SK-N-SH treated with all-trans-retinoic acid at 6 μM for 48 hours (cell line): ENCODE data around the gene ITPRID2.

Source experiments
- ATAC-seq: fragments of 200-7000 bp; cut with Tn5 transposase; 3 replicates; pipeline ENCODE4 v1.9.1; 2020; ENCODE audit warnings: mild to moderate bottlenecking, moderate library complexity
- ARNTL ChIP-seq: fragments of 450-650 bp; formaldehyde crosslinking; IDR thresholded peaks from 2 replicates; pipeline ENCODE4 v1.5.0; 2020; ENCODE audit warnings: low read depth, mild to moderate bottlenecking, moderate library complexity, borderline replicate concordance
- BACH2 ChIP-seq: fragments of 250-450 bp; sonication (Bioruptor Pico); IDR thresholded peaks from 2 replicates; pipeline ENCODE4 v1.9.0; 2021; ENCODE audit warnings: mild to moderate bottlenecking, borderline replicate concordance
- CSDC2 ChIP-seq: fragments of 250-450 bp; sonication (Bioruptor Pico); IDR thresholded peaks from 2 replicates; pipeline ENCODE4 v1.5.0; 2020; ENCODE audit warnings: mild to moderate bottlenecking, moderate library complexity
- ESRRG ChIP-seq: fragments of 250-450 bp; sonication (Bioruptor Pico); IDR thresholded peaks from 2 replicates; pipeline ENCODE4 v1.6.1; 2021; ENCODE audit warnings: mild to moderate bottlenecking
- GLIS3 ChIP-seq: fragments of 250-450 bp; sonication (Bioruptor Pico); IDR thresholded peaks from 2 replicates; pipeline ENCODE4 v1.5.0; 2020; ENCODE audit warnings: mild to moderate bottlenecking, moderate library complexity
- OSR1 ChIP-seq: fragments of 250-450 bp; sonication (Bioruptor Pico); IDR thresholded peaks from 2 replicates; pipeline ENCODE4 v1.8.0; 2022; ENCODE audit warnings: moderate library complexity, mild to moderate bottlenecking, inconsistent platforms
- PPARA ChIP-seq: fragments of 250-450 bp; sonication (Bioruptor Pico); IDR thresholded peaks from 2 replicates; pipeline ENCODE4 v1.5.0; 2020; ENCODE audit warnings: mild to moderate bottlenecking, borderline replicate concordance
- RARB ChIP-seq: fragments of 250-450 bp; sonication (Bioruptor Pico); IDR thresholded peaks from 2 replicates; pipeline ENCODE4 v1.8.0; 2021; ENCODE audit warnings: mild to moderate bottlenecking, moderate library complexity
- SNAI2 ChIP-seq: fragments of 250-450 bp; sonication (Bioruptor Pico); IDR thresholded peaks from 2 replicates; pipeline ENCODE4 v1.5.0; 2020; ENCODE audit warnings: mild to moderate bottlenecking, moderate library complexity
- TCF4 ChIP-seq: fragments of 250-450 bp; sonication (Bioruptor Pico); IDR thresholded peaks from 2 replicates; pipeline ENCODE4 v1.8.0; 2021; ENCODE audit warnings: mild to moderate bottlenecking, moderate library complexity, borderline replicate concordance
- TOX ChIP-seq: fragments of 250-450 bp; sonication (Bioruptor Pico); IDR thresholded peaks from 2 replicates; pipeline ENCODE4 v1.8.0; 2021; ENCODE audit warnings: mild to moderate bottlenecking, moderate library complexity, borderline replicate concordance
- ZC3H10 ChIP-seq: fragments of 250-450 bp; sonication (Bioruptor Pico); IDR thresholded peaks from 2 replicates; pipeline ENCODE4 v1.5.1; 2021; ENCODE audit warnings: mild to moderate bottlenecking, moderate library complexity
- ZFP3 ChIP-seq: fragments of 250-450 bp; sonication (Bioruptor Pico); IDR thresholded peaks from 2 replicates; pipeline ENCODE4 v1.5.0; 2020; ENCODE audit warnings: mild to moderate bottlenecking, moderate library complexity
- ZFP30 ChIP-seq: fragments of 450-650 bp; formaldehyde crosslinking; IDR thresholded peaks from 2 replicates; pipeline ENCODE4 v1.5.0; 2022; ENCODE audit warnings: mild to moderate bottlenecking, moderate library complexity
- ZNF565 ChIP-seq: fragments of 450-650 bp; formaldehyde crosslinking; conservative IDR thresholded peaks from 2 replicates; pipeline ENCODE4 v1.5.0; 2020; ENCODE audit warnings: low read depth, mild to moderate bottlenecking, moderate library complexity
- ZNF70 ChIP-seq: fragments of 450-650 bp; formaldehyde crosslinking; IDR thresholded peaks from 2 replicates; pipeline ENCODE4 v1.5.0; 2020; ENCODE audit warnings: mild to moderate bottlenecking, moderate library complexity
- ZNF8 ChIP-seq: fragments of 450-650 bp; formaldehyde crosslinking; IDR thresholded peaks from 2 replicates; pipeline ENCODE4 v1.5.0; 2020; ENCODE audit warnings: mild to moderate bottlenecking, moderate library complexity
- TF ChIP-seq, protein P1 (sequence below): fragments of 250-450 bp; sonication (Bioruptor Pico); IDR thresholded peaks from 2 replicates; pipeline ENCODE4 v1.5.1; 2021; ENCODE audit warnings: mild to moderate bottlenecking, moderate library complexity
- TF ChIP-seq, protein P2 (sequence below): fragments of 250-450 bp; sonication (Bioruptor Pico); IDR thresholded peaks from 2 replicates; pipeline ENCODE4 v1.5.0; 2020; ENCODE audit warnings: mild to moderate bottlenecking, moderate library complexity
- TF ChIP-seq, protein P3 (sequence below): fragments of 250-450 bp; sonication (Bioruptor Pico); IDR thresholded peaks from 2 replicates; pipeline ENCODE4 v1.5.1; 2020; ENCODE audit warnings: low read depth, mild to moderate bottlenecking, moderate library complexity
- TF ChIP-seq, protein P4 (sequence below): fragments of 250-450 bp; sonication (Bioruptor Pico); IDR thresholded peaks from 2 replicates; pipeline ENCODE4 v1.8.0; 2020; ENCODE audit warnings: mild to moderate bottlenecking, moderate library complexity, borderline replicate concordance

ITPRID2 gene

DNA sequence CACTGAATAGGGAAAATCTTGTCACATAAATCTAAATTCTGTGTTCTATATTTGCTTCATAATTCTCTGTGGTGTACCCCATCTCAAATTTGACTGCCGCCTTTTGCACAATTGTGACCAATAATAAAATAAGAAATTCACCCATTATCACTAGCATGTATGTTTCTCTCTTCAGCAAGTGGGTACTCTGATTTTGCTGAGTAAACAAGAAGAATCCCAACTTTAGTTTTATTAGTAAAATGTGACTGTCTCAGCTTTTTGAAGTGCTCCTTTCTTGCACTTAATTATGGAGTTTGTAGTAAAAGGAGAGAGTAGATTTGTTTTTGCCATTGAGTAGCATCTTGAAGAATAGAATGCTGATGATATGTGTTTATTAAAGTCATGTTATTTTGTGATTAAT is 16.1 kb downstream of the ITPRID2 start (continued):
- TF ChIP-seq RARB (CRISPR knock-in tag): no peak
- no peak for TF ChIP-seq PPARA (CRISPR knock-in tag)
- TF ChIP-seq ZNF565 (CRISPR knock-in tag): no peak
- TF ChIP-seq ZNF8: no peak
- no peak for TF ChIP-seq ARNTL (CRISPR knock-in tag)
- no peak for TF ChIP-seq GLIS3 (CRISPR knock-in tag)
- TF ChIP-seq ZFP3 (CRISPR knock-in tag): no peak
- no peak for TF ChIP-seq TOX (CRISPR knock-in tag)
- TF ChIP-seq, protein P1, sequence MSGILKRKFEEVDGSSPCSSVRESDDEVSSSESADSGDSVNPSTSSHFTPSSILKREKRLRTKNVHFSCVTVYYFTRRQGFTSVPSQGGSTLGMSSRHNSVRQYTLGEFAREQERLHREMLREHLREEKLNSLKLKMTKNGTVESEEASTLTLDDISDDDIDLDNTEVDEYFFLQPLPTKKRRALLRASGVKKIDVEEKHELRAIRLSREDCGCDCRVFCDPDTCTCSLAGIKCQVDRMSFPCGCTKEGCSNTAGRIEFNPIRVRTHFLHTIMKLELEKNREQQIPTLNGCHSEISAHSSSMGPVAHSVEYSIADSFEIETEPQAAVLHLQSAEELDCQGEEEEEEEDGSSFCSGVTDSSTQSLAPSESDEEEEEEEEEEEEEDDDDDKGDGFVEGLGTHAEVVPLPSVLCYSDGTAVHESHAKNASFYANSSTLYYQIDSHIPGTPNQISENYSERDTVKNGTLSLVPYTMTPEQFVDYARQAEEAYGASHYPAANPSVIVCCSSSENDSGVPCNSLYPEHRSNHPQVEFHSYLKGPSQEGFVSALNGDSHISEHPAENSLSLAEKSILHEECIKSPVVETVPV (CRISPR knock-in tag): no peak
- TF ChIP-seq CSDC2 (CRISPR knock-in tag): no peak

DNA sequence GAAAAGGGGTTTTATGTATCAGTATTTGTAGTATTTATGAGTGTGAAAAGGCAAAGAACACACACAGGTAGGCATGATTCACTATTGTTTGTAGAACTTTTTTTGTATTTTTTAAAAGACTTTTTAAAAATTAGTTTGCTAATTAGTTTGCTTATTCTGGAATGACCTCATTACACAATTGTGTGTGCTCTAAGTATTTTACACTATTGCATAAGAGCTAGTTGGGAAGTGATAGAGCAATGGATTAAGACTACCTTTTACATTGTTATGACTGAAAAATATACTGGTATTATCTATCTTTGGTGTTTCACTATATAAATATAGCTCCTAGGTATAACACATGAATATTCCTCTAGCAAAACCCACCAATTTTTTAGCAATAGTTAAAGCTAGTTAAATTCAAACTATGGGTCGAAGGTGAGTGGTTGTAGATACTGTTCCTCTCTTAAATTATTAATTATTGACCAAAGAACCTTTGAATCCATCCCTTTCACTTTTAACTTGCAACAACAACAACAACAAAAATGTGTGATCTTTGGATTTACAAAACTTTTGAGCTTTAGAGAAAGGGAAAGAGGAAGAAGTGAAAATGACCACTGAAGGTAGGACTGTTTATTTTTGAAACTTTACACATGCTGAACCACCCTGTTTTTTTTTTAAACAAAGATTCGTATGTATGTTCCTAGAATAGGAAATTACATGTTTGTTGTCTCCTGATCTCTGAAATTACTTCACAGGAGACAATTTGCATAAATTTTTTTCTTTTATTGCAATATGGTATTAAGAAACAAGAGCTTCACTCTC is 18.7 kb downstream of the ITPRID2 start:
- ATAC-seq: no peak
- TF ChIP-seq PPARA (CRISPR knock-in tag) (no peak), ZNF70 (CRISPR knock-in tag) (no peak), ZNF565 (CRISPR knock-in tag) (no peak), BACH2 (CRISPR knock-in tag) (no peak), TOX (CRISPR knock-in tag) (no peak), ARNTL (CRISPR knock-in tag) (no peak), SNAI2 (no peak), ESRRG (no peak), GLIS3 (CRISPR knock-in tag) (no peak), OSR1 (CRISPR knock-in tag) (no peak), ZNF8 (no peak), ZFP30 (CRISPR knock-in tag) (no peak), CSDC2 (CRISPR knock-in tag) (no peak), ZC3H10 (CRISPR knock-in tag) (no peak), ZFP3 (CRISPR knock-in tag) (no peak)
- TF ChIP-seq, protein P2, sequence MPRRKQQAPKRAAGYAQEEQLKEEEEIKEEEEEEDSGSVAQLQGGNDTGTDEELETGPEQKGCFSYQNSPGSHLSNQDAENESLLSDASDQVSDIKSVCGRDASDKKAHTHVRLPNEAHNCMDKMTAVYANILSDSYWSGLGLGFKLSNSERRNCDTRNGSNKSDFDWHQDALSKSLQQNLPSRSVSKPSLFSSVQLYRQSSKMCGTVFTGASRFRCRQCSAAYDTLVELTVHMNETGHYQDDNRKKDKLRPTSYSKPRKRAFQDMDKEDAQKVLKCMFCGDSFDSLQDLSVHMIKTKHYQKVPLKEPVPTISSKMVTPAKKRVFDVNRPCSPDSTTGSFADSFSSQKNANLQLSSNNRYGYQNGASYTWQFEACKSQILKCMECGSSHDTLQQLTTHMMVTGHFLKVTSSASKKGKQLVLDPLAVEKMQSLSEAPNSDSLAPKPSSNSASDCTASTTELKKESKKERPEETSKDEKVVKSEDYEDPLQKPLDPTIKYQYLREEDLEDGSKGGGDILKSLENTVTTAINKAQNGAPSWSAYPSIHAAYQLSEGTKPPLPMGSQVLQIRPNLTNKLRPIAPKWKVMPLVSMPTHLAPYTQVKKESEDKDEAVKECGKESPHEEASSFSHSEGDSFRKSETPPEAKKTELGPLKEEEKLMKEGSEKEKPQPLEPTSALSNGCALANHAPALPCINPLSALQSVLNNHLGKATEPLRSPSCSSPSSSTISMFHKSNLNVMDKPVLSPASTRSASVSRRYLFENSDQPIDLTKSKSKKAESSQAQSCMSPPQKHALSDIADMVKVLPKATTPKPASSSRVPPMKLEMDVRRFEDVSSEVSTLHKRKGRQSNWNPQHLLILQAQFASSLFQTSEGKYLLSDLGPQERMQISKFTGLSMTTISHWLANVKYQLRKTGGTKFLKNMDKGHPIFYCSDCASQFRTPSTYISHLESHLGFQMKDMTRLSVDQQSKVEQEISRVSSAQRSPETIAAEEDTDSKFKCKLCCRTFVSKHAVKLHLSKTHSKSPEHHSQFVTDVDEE (CRISPR knock-in tag): no peak
- TF ChIP-seq, protein P1 (CRISPR knock-in tag): no peak
- TF ChIP-seq, protein P3, sequence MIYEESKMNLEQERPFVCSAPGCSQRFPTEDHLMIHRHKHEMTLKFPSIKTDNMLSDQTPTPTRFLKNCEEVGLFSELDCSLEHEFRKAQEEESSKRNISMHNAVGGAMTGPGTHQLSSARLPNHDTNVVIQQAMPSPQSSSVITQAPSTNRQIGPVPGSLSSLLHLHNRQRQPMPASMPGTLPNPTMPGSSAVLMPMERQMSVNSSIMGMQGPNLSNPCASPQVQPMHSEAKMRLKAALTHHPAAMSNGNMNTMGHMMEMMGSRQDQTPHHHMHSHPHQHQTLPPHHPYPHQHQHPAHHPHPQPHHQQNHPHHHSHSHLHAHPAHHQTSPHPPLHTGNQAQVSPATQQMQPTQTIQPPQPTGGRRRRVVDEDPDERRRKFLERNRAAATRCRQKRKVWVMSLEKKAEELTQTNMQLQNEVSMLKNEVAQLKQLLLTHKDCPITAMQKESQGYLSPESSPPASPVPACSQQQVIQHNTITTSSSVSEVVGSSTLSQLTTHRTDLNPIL: no peak
- TF ChIP-seq, protein P4, sequence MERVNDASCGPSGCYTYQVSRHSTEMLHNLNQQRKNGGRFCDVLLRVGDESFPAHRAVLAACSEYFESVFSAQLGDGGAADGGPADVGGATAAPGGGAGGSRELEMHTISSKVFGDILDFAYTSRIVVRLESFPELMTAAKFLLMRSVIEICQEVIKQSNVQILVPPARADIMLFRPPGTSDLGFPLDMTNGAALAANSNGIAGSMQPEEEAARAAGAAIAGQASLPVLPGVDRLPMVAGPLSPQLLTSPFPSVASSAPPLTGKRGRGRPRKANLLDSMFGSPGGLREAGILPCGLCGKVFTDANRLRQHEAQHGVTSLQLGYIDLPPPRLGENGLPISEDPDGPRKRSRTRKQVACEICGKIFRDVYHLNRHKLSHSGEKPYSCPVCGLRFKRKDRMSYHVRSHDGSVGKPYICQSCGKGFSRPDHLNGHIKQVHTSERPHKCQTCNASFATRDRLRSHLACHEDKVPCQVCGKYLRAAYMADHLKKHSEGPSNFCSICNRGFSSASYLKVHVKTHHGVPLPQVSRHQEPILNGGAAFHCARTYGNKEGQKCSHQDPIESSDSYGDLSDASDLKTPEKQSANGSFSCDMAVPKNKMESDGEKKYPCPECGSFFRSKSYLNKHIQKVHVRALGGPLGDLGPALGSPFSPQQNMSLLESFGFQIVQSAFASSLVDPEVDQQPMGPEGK: no peak

DNA sequence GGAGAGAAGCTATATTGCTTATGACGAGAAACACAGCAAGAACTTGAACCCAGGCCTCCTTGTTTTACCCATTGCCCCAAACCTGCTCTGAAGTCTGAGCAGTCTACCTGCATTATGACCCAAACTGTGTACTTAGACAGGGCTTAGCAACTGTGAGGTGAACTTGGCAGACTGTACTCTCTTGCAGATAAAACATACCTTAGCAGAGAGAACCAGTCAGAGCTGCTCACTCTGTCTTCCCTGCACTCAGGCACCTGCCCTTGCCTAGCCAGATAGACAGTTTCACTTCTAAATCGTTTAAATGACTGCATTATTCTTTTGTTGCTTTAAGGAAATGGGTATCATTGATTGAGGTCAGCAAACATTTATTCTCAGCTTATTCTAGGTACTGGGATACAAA is 20.3 kb downstream of the ITPRID2 start:
- ATAC-seq: no peak
- no peak for TF ChIP-seq GLIS3 (CRISPR knock-in tag)
- TF ChIP-seq, protein P4: no peak
- no peak for TF ChIP-seq ZNF8
- TF ChIP-seq, protein P2 (CRISPR knock-in tag): no peak
- TF ChIP-seq ZFP30 (CRISPR knock-in tag): no peak
- TF ChIP-seq ESRRG: no peak
- TF ChIP-seq TCF4: no peak
- no peak for TF ChIP-seq SNAI2
- no peak for TF ChIP-seq ARNTL (CRISPR knock-in tag)
